Left kidney (tissue), 1 donor: ENCODE results near the gene COL25A1. TPM values are rescaled to one million over a fixed set of nuclear protein-coding genes. Genes with fewer than 3 reads are reported as not detected.

Experiments
- polyA plus RNA-seq: library from polyadenylated mRNA; unstranded; fragments of 120-200 nt; gene quantifications from one replicate; pipeline ENCODE4 v1.2.1, GENCODE V29; 2013; ENCODE audit not compliant: insufficient read length

Gene COL25A1
- polyA plus RNA-seq, 1 donor, result 19.6 TPM

Other genes starting within 250 kb of the COL25A1 start
- gene SEC24B, start 131.2 kb upstream of the COL25A1 start, polyA plus RNA-seq, result 48.0 TPM